SH-SY5Y (cell line): ENCODE measurements around the gene CCDC148.

Experiments used
- GATA2 ChIP-seq: IDR thresholded peaks from 2 replicates; pipeline ENCODE4 v1.6.1; 2011; ENCODE audit warnings: mild to moderate bottlenecking, low read depth, low read length
- GATA3 ChIP-seq: IDR thresholded peaks from 2 replicates; pipeline ENCODE4 v1.6.1; 2011; ENCODE audit warnings: low read depth, mild to moderate bottlenecking, low read length, moderate library complexity

- TF ChIP-seq GATA3 (no peak), GATA2 (no peak)
Measured at GRCh38 chr2:158381978-158382377, 74.6 kb downstream of the CCDC148 start.
